ENCODE data around the gene TCFL5.

TCFL5 gene

GRCh38 chr20:62835931-62836861 lies 25.4 kb downstream of the TCFL5 start:
- no peak for DNase-seq (ENCODE audit: low read depth in 1 of 2, low spot score in 1 of 2)

GRCh38 chr20:62834967-62835730 lies 26.5 kb downstream of the TCFL5 start:
- DNase-seq (ENCODE audit: low read depth in 1 of 2, low spot score in 1 of 2) = no peak

GRCh38 chr20:62832951-62833391 lies 28.7 kb downstream of the TCFL5 start:
- DNase-seq (ENCODE audit: low read depth in 1 of 2, low spot score in 1 of 2) = no peak

GRCh38 chr20:62832212-62832922 lies 29.3 kb downstream of the TCFL5 start:
- DNase-seq (ENCODE audit: low read depth in 1 of 2, low spot score in 1 of 2) = no peak

GRCh38 chr20:62831854-62832211 lies 29.8 kb downstream of the TCFL5 start:
- DNase-seq (ENCODE audit: low read depth in 1 of 2, low spot score in 1 of 2) = no peak

GRCh38 chr20:62831361-62831788 lies 30.2 kb downstream of the TCFL5 start:
- no peak for DNase-seq (ENCODE audit: low read depth in 1 of 2, low spot score in 1 of 2)

- DNase-seq (ENCODE audit: low read depth in 1 of 2, low spot score in 1 of 2) = no peak
Measured at GRCh38 chr20:62830821-62831220, 30.8 kb downstream of the TCFL5 start.

- DNase-seq (ENCODE audit: low read depth in 1 of 2, low spot score in 1 of 2) = no peak
Measured at GRCh38 chr20:62830251-62830650, 31.4 kb downstream of the TCFL5 start.

- no peak for DNase-seq (ENCODE audit: low read depth in 1 of 2, low spot score in 1 of 2)
Measured at GRCh38 chr20:62829231-62830230, 32.1 kb downstream of the TCFL5 start.

- no peak for DNase-seq (ENCODE audit: low read depth in 1 of 2, low spot score in 1 of 2)
Measured at GRCh38 chr20:62828511-62829230, 33.0 kb downstream of the TCFL5 start.

GRCh38 chr20:62828051-62828450 lies 33.6 kb downstream of the TCFL5 start:
- no peak for DNase-seq (ENCODE audit: low read depth in 1 of 2, low spot score in 1 of 2)

GRCh38 chr20:62827311-62828038 lies 34.1 kb downstream of the TCFL5 start:
- no peak for DNase-seq (ENCODE audit: low read depth in 1 of 2, low spot score in 1 of 2)

GRCh38 chr20:62826646-62827310 lies 34.8 kb downstream of the TCFL5 start:
- no peak for DNase-seq (ENCODE audit: low read depth in 1 of 2, low spot score in 1 of 2)

- no peak for DNase-seq (ENCODE audit: low read depth in 1 of 2, low spot score in 1 of 2)
Measured at GRCh38 chr20:62825986-62826645, 35.5 kb downstream of the TCFL5 start.

GRCh38 chr20:62825333-62825985 lies 36.2 kb downstream of the TCFL5 start:
- no peak for DNase-seq (ENCODE audit: low read depth in 1 of 2, low spot score in 1 of 2)

GRCh38 chr20:62824476-62825332 lies 36.9 kb downstream of the TCFL5 start:
- DNase-seq (ENCODE audit: low read depth in 1 of 2, low spot score in 1 of 2) = peak in 1 of 2 donors; percentile 26
